Neural crest cell (in vitro differentiated cells): ENCODE measurements around the gene ANKRD34C. TPM values are rescaled to one million over a fixed set of nuclear protein-coding genes. Genes with fewer than 3 reads are reported as not detected.

ENCODE experiments used
- DNase-seq: peaks from one replicate; pipeline ENCODE4 v3.0.0; 2021; ENCODE audit warnings: low read depth, mixed read lengths, low spot score
- H3K27ac Mint-ChIP-seq: one replicate; pipeline ENCODE4 v1.8.0; 2021; ENCODE audit warnings: mild to moderate bottlenecking, mixed read lengths; ENCODE audit not compliant: unreplicated experiment
- H3K27me3 Mint-ChIP-seq: 2 replicates; pipeline ENCODE4 v1.8.0; 2021; ENCODE audit warnings: low read depth, mild to moderate bottlenecking, mixed read lengths
- H3K36me3 Mint-ChIP-seq: 2 replicates; pipeline ENCODE4 v1.8.0; 2021; ENCODE audit warnings: low read depth, mild to moderate bottlenecking, mixed read lengths
- H3K4me1 Mint-ChIP-seq: 2 replicates; pipeline ENCODE4 v1.8.0; 2021; ENCODE audit warnings: mixed read lengths
- H3K4me3 Mint-ChIP-seq: one replicate; pipeline ENCODE4 v1.8.0; 2021; ENCODE audit warnings: mild to moderate bottlenecking, mixed read lengths
- H3K9me3 Mint-ChIP-seq: 2 replicates; pipeline ENCODE4 v1.8.0; 2021; ENCODE audit warnings: mixed read lengths
- CTCF ChIP-seq: fragments of 200-600 bp; sonication (generic); conservative IDR thresholded peaks from 2 replicates; pipeline ENCODE4 v1.5.0; 2021; ENCODE audit warnings: antibody characterized with exemption, mild to moderate bottlenecking
- total RNA-seq: library from RNA; stranded (reverse); gene quantifications from 2 replicates; pipeline ENCODE4 v1.2.1, GENCODE V29; 2021

Gene ANKRD34C
- total RNA-seq, 1 donor from 2014 or later, result not detected

DNA sequence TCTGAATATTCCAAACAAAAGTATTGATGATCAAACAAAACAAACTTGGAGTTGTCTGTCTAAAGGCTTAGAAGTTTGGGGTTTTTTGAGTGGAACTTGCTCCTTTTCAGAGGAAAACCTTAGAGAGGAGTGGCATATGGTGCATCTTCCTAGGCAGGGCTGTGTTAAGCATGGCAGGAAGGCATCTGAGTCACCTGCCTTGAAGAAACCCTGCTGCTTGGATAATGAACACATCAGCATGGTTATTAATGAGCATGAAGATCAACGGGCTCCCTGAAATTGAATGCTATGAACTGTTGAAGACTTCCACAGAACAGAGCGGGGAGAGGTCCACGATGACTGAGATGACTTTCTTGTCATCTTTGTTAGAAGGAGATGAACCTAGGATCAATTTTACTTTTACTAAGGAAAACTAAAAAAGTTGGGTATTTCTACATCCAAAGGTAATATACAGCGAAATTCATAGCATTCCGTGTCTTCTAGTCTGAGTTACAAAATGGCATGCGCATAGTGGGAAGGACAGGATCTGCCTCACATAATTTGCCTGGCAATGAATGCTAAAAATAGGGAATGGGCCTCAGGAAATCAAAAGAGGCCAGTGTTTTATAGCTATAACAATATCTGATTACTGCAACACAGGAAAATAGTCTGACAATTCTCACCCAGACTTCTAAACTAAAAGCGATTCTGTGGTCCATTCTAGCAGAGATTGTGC, 16.8 kb downstream of the ANKRD34C start:
- Mint-ChIP-seq H3K27ac (no peak overlapping the region), H3K27me3 (peaks cover 88% of the 10 kb centered on the region), H3K9me3 (no peaks in the 10 kb centered on the region), H3K36me3 (no peaks in the 10 kb centered on the region), H3K4me1 (peaks cover 4% of the 10 kb centered on the region), H3K4me3 (no peak overlapping the region)
- no peak for DNase-seq
- TF ChIP-seq CTCF, result no peak

- no peak for TF ChIP-seq CTCF
- H3K4me1 Mint-ChIP-seq, result peaks cover 4% of the 10 kb centered on the region
- no peaks in the 10 kb centered on the region for H3K9me3 Mint-ChIP-seq
- no peak overlapping the region for H3K4me3 Mint-ChIP-seq
- H3K36me3 Mint-ChIP-seq, result no peaks in the 10 kb centered on the region
- H3K27me3 Mint-ChIP-seq, result peaks cover 88% of the 10 kb centered on the region
- DNase-seq, result no peak
- H3K27ac Mint-ChIP-seq, result no peak overlapping the region
These were observed 17.3 kb downstream of the ANKRD34C start for GRCh38 chr15:79299841-79300235.

DNA sequence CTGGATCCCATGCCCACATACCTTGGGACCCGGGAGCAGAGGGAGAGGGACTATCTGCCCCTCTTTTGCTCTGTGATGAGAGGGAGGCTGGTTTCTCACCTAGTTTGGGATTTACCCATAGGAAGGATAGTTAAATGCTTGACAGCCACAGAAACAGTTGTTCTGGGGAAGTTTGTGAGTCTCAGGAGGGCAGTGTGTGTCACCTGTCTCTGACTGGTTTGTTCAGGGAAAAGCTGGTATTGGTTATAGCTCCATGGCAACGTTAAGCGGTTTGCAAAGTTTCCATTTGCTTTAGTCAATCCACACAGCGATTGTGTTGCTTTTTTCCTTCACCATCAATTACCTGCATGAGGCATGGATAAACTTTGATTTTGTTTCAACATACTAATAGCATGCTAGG, 24.7 kb downstream of the ANKRD34C start:
- no peak for DNase-seq
- Mint-ChIP-seq H3K27ac (no peak overlapping the region), H3K4me1 (peaks cover 15% of the 10 kb centered on the region), H3K9me3 (no peaks in the 10 kb centered on the region), H3K27me3 (peaks cover 78% of the 10 kb centered on the region), H3K36me3 (no peaks in the 10 kb centered on the region), H3K4me3 (no peak overlapping the region)
- no peak for TF ChIP-seq CTCF

- Mint-ChIP-seq H3K27me3 (peaks cover 62% of the 10 kb centered on the region), H3K9me3 (no peaks in the 10 kb centered on the region), H3K4me3 (peak overlapping the region; percentile 77), H3K4me1 (peaks cover 25% of the 10 kb centered on the region), H3K36me3 (peaks cover 7% of the 10 kb centered on the region), H3K27ac (no peak overlapping the region)
- no peak for TF ChIP-seq CTCF
- DNase-seq, result no peak
These were observed 26.4 kb downstream of the ANKRD34C start for GRCh38 chr15:79308874-79309273.

GRCh38 chr15:79310612-79310984, 28.1 kb downstream of the ANKRD34C start:
- H3K4me3 Mint-ChIP-seq, result peak overlapping the region; percentile 92
- peaks cover 25% of the 10 kb centered on the region for H3K4me1 Mint-ChIP-seq
- H3K27ac Mint-ChIP-seq, result no peak overlapping the region
- DNase-seq, result no peak
- H3K27me3 Mint-ChIP-seq, result peaks cover 46% of the 10 kb centered on the region
- peaks cover 15% of the 10 kb centered on the region for H3K36me3 Mint-ChIP-seq
- no peaks in the 10 kb centered on the region for H3K9me3 Mint-ChIP-seq
- no peak for TF ChIP-seq CTCF
